CD14-positive monocyte (primary cell): ENCODE data around the gene MRGPRX1. TPM values are rescaled to one million over a fixed set of nuclear protein-coding genes. Genes with fewer than 3 reads are reported as not detected.
"Not testable (repeated sequence)": the region's sequence is repeated elsewhere in the genome, so short reads cannot be mapped to it uniquely, and the experiment has no call there.

ENCODE experiments used
- DNase-seq, 3 donors: peaks; one replicate each; pipeline ENCODE4 v3.0.0-alpha.2; 2011 to 2022
- H2AFZ ChIP-seq: 2 replicates; pipeline ENCODE4 v1.6.0; 2012; ENCODE audit warnings: mild to moderate bottlenecking, low read depth, low read length, inconsistent platforms; ENCODE audit not compliant: insufficient read depth, poor library complexity, severe bottlenecking
- H3K27ac ChIP-seq, 2 donors: 1 replicate in 1 of 2; 2 replicates in 1 of 2; pipeline ENCODE4 v1.5.1; 2012 to 2013; ENCODE audit warnings: low read length in 2 of 2, control low read depth in 1 of 2, inconsistent platforms in 1 of 2, low read depth in 1 of 2, mild to moderate bottlenecking in 1 of 2
- H3K27me3 ChIP-seq, 2 donors: one replicate each; pipeline versions ENCODE4 v1.6.0 to v1.6.1; 2011 to 2013; ENCODE audit warnings: low read length in 2 of 2; ENCODE audit not compliant: control insufficient read depth in 2 of 2, insufficient read depth in 2 of 2
- H3K36me3 ChIP-seq, 2 donors: replicated peaks in 1 of 2; 1 replicate in 1 of 2; 2 replicates in 1 of 2; pipeline versions ENCODE4 v1.5.1 to v1.6.1; 2012 to 2013; ENCODE audit warnings: low read length in 2 of 2, control low read depth in 1 of 2, inconsistent platforms in 1 of 2, mild to moderate bottlenecking in 1 of 2; ENCODE audit not compliant: insufficient read depth in 2 of 2, control insufficient read depth in 1 of 2
- H3K4me1 ChIP-seq, 2 donors: 1 replicate in 1 of 2; 2 replicates in 1 of 2; pipeline versions ENCODE4 v1.5.1 to v1.6.1; 2012 to 2013; ENCODE audit warnings: low read length in 2 of 2, control low read depth in 1 of 2, inconsistent platforms in 1 of 2, mild to moderate bottlenecking in 1 of 2, moderate library complexity in 1 of 2; ENCODE audit not compliant: insufficient read depth in 2 of 2, control insufficient read depth in 1 of 2
- H3K4me2 ChIP-seq: replicated peaks from 2 replicates; pipeline ENCODE3; 2012; ENCODE audit warnings: low read length, moderate library complexity, mild to moderate bottlenecking; ENCODE audit not compliant: poor library complexity, severe bottlenecking; ENCODE audit errors: extremely low read depth
- H3K4me3 ChIP-seq, 3 experiments: fragments of 200-600 bp in 1 of 3; sonication (generic) in 1 of 3; replicated peaks in 1 of 3; 1 replicate in 2 of 3; 2 replicates in 1 of 3; pipeline ENCODE4 v1.5.1; 2011 to 2013; ENCODE audit warnings: low read length in 3 of 3, mild to moderate bottlenecking in 3 of 3, control low read depth in 2 of 3, low read depth in 2 of 3, inconsistent platforms in 1 of 3, moderate library complexity in 1 of 3
- H3K79me2 ChIP-seq: 2 replicates; pipeline ENCODE4 v1.6.0; 2012; ENCODE audit warnings: mild to moderate bottlenecking, control low read depth, inconsistent platforms, low read length, moderate library complexity; ENCODE audit not compliant: insufficient read depth
- H3K9ac ChIP-seq: 2 replicates; pipeline ENCODE4 v1.6.0; 2017; ENCODE audit warnings: low read length, mild to moderate bottlenecking; ENCODE audit not compliant: insufficient read depth, poor library complexity, severe bottlenecking
- H3K9me3 ChIP-seq, 2 donors: replicated peaks in 1 of 2; 1 replicate in 1 of 2; 2 replicates in 1 of 2; pipeline versions ENCODE4 v1.5.1 to v1.6.1; 2012 to 2013; ENCODE audit warnings: low read length in 2 of 2, control low read depth in 1 of 2; ENCODE audit not compliant: control insufficient read depth in 1 of 2, insufficient read depth in 1 of 2
- H4K20me1 ChIP-seq: 2 replicates; pipeline ENCODE4 v1.6.0; 2012; ENCODE audit warnings: mild to moderate bottlenecking, low read length, control low read depth, moderate library complexity; ENCODE audit not compliant: insufficient read depth
- H3K27ac Mint-ChIP-seq, 7 donors: one replicate each; pipeline ENCODE4 v1.8.0; 2020; ENCODE audit warnings: mild to moderate bottlenecking in 7 of 7, mixed read lengths in 7 of 7, moderate library complexity in 6 of 7, inconsistent platforms in 2 of 7
- H3K27me3 Mint-ChIP-seq, 3 donors: one replicate each; pipeline ENCODE4 v1.8.0; 2021 to 2022; ENCODE audit warnings: low read depth in 3 of 3, mild to moderate bottlenecking in 3 of 3, mixed read lengths in 3 of 3, moderate library complexity in 3 of 3, inconsistent platforms in 1 of 3
- H3K36me3 Mint-ChIP-seq, 2 donors: one replicate each; pipeline ENCODE4 v1.8.0; 2020; ENCODE audit warnings: mixed read lengths in 2 of 2, inconsistent platforms in 1 of 2, mild to moderate bottlenecking in 1 of 2
- H3K4me1 Mint-ChIP-seq: one replicate; pipeline ENCODE4 v1.8.0; 2020; ENCODE audit warnings: mild to moderate bottlenecking, mixed read lengths
- H3K4me3 Mint-ChIP-seq, 2 donors: one replicate each; pipeline ENCODE4 v1.8.0; 2020; ENCODE audit warnings: mild to moderate bottlenecking in 2 of 2, mixed read lengths in 2 of 2, moderate library complexity in 1 of 2
- H3K9me3 Mint-ChIP-seq, 7 donors: one replicate each; pipeline ENCODE4 v1.8.0; 2020 to 2022; ENCODE audit warnings: mixed read lengths in 7 of 7, mild to moderate bottlenecking in 6 of 7, moderate library complexity in 6 of 7, inconsistent platforms in 2 of 7
- WGBS: methylation state at CpG from one replicate; pipeline ENCODE4 v1.1.5; 2013; ENCODE audit warnings: missing lambda C conversion rate; ENCODE audit not compliant: insufficient coverage; 5-methylcytosine and 5-hydroxymethylcytosine counted together
- intact Hi-C, 2 donors: fragments of 100-400 bp; cut with micrococcal nuclease; formaldehyde crosslinking; loops; one replicate each; pipeline versions ENCODE4 v1.15.0 to v1.15.1; 2023
- polyA plus RNA-seq, 3 donors: library from polyadenylated mRNA; depleted of rRNA in 1 of 3; unstranded in 2 of 3; stranded (reverse) in 1 of 3; fragments of 300-500 nt in 2 of 3; fragments of >200 nt in 1 of 3; fragmentation: Illumina TruSeq in 2 of 3; gene quantifications; 1 replicate in 2 of 3; 2 replicates in 1 of 3; pipeline ENCODE4 v1.2.3, GENCODE V29; 2012 to 2021
- TF ChIP-seq, protein P1 (sequence below): fragments of 200-600 bp; IDR thresholded peaks from one replicate; pipeline ENCODE4 v1.8.0; 2022; ENCODE audit warnings: antibody characterized with exemption, mild to moderate bottlenecking

The MRGPRX1 gene
- polyA plus RNA-seq, 3 donors = not detected

DNA sequence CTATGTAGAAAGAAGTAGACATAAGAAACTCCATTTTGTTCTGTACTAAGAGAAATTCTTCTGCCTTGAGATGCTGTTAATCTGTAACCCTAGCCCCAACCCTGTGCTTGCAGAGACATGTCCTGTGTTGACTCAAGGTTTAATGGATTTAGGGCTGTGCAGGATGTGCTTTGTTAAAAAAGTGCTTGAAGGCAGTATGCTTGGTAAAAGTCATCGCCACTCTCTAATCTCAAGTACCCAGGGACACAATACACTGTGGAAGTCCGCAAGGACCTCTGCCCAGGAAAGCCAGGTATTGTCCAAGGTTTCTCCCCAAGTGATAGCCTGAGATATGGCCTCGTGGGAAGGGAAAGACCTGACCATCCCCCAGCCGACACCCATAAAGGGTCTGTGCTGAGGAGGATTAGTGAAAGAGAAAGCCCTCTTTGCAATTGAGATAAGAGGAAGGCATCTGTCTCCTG, 39.0 kb downstream of the MRGPRX1 start:
- H3K27ac ChIP-seq, H3K4me3 ChIP-seq, H3K36me3 ChIP-seq, H3K36me3 Mint-ChIP-seq, H3K4me1 ChIP-seq, H3K4me3 Mint-ChIP-seq, H3K9me3 ChIP-seq, DNase-seq, H3K4me2 ChIP-seq, H3K27ac Mint-ChIP-seq, H3K4me1 Mint-ChIP-seq, H4K20me1 ChIP-seq, H3K27me3 ChIP-seq, H3K9ac ChIP-seq, intact Hi-C loops, H2AFZ ChIP-seq, H3K79me2 ChIP-seq, H3K27me3 Mint-ChIP-seq: not testable (repeated sequence)
- no CpG with 5 or more reads among the region's 4 CpGs for WGBS
- peaks cover 5 to 11% (median 6%) of the 10 kb centered on the region in 7 donors for H3K9me3 Mint-ChIP-seq

DNA sequence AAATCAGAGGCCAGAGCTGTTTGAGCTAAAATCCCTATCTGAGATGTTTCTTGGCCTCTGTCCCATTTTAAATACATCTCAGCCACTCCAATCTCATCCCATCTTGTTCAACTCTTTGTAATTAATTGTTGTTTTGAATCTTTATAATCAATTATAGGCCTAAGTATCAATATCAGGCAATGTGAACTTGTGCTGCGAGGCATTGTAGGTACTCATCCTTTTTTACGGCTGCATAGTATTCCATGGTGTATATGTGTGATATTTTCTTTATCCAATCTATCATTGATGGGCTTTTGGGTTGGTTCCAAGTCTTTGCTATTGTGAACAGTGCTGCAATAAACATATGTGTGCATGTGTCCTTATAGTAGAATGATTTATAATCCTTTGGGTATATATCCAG, 47.5 kb downstream of the MRGPRX1 start:
- H3K27ac ChIP-seq, H3K79me2 ChIP-seq, intact Hi-C loops, H3K36me3 Mint-ChIP-seq, H3K27me3 Mint-ChIP-seq, DNase-seq, H3K4me1 ChIP-seq, H3K4me3 Mint-ChIP-seq, H3K36me3 ChIP-seq, H2AFZ ChIP-seq, H3K27ac Mint-ChIP-seq, H3K4me1 Mint-ChIP-seq, H4K20me1 ChIP-seq, H3K9ac ChIP-seq, H3K4me2 ChIP-seq, H3K9me3 ChIP-seq, H3K27me3 ChIP-seq, H3K4me3 ChIP-seq: not testable (repeated sequence)
- H3K9me3 Mint-ChIP-seq = peaks cover 0 to 11% (median 8%) of the 10 kb centered on the region in 7 donors
- no CpG with 5 or more reads among the region's 2 CpGs for WGBS

DNA sequence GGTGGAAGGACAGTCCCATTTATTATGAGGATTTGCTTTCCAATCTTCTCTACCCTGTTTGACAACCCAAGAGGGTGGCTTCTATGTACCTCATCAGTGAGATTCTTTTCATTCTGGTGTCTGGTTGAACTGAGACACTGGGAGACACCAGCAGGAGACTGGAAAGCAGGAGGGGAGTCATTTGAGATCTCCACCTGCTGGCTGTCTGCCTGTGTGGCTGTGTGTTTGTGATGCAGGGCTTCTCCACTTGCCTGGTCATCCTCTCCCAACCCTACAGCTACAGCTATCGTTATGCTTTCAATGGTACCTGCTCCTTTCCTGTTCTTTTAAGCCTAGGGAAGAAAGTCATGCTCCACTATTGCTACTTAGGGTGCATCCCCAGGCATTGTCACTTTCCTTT, 48.6 kb downstream of the MRGPRX1 start:
- Histone ChIP-seq H3K4me1 (no peaks in the 10 kb centered on the region), H3K9ac (no peak overlapping the region), H3K36me3 (no peaks in the 10 kb centered on the region), H2AFZ (no peak overlapping the region), H3K9me3 (no peaks in the 10 kb centered on the region), H3K27me3 (no peaks in the 10 kb centered on the region), H3K79me2 (no peaks in the 10 kb centered on the region), H4K20me1 (no peaks in the 10 kb centered on the region), H3K4me2 (no peak overlapping the region), H3K4me3 (no peak overlapping the region), H3K27ac (no peak overlapping the region)
- Mint-ChIP-seq H3K36me3 (no peaks in the 10 kb centered on the region), H3K27me3 (peaks cover 0 to 5% (median 0%) of the 10 kb centered on the region in 3 donors), H3K4me3 (no peak overlapping the region), H3K9me3 (peaks cover 0 to 11% (median 5%) of the 10 kb centered on the region in 7 donors), H3K4me1 (no peaks in the 10 kb centered on the region), H3K27ac (no peak overlapping the region)
- TF ChIP-seq, protein P1, sequence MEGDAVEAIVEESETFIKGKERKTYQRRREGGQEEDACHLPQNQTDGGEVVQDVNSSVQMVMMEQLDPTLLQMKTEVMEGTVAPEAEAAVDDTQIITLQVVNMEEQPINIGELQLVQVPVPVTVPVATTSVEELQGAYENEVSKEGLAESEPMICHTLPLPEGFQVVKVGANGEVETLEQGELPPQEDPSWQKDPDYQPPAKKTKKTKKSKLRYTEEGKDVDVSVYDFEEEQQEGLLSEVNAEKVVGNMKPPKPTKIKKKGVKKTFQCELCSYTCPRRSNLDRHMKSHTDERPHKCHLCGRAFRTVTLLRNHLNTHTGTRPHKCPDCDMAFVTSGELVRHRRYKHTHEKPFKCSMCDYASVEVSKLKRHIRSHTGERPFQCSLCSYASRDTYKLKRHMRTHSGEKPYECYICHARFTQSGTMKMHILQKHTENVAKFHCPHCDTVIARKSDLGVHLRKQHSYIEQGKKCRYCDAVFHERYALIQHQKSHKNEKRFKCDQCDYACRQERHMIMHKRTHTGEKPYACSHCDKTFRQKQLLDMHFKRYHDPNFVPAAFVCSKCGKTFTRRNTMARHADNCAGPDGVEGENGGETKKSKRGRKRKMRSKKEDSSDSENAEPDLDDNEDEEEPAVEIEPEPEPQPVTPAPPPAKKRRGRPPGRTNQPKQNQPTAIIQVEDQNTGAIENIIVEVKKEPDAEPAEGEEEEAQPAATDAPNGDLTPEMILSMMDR = no peak
- intact Hi-C loops = no loop called here
- DNase-seq = no peak
- WGBS = no CpG with 5 or more reads among the region's 1 CpG
